Neural cell (in vitro differentiated cells): Measurements from ENCODE around the gene GPNMB. TPM values are rescaled to one million over a fixed set of nuclear protein-coding genes. Genes with fewer than 3 reads are reported as not detected.

Experiments used
- H2AFZ ChIP-seq: fragments of 200-600, 300-800 bp; sonication (generic), shearing (Covaris generic); 2 replicates; pipeline ENCODE4 v1.6.0; 2014; ENCODE audit warnings: low read depth, mild to moderate bottlenecking, antibody characterized with exemption, low read length, moderate library complexity
- H3F3A ChIP-seq: fragments of 200-600 bp; shearing (Covaris generic); 2 replicates; pipeline ENCODE4 v1.6.1; 2016; ENCODE audit warnings: mild to moderate bottlenecking, moderate library complexity, mixed read lengths, antibody characterized with exemption, low read length; ENCODE audit not compliant: insufficient read depth, poor library complexity, severe bottlenecking
- H3K27ac ChIP-seq: fragments of 200-600, 300-800 bp; sonication (generic), shearing (Covaris generic); 2 replicates; pipeline ENCODE4 v1.5.1; 2014; ENCODE audit warnings: mild to moderate bottlenecking, low read length, moderate library complexity
- H3K27me3 ChIP-seq: fragments of 300-800, 200-600 bp; sonication (generic), shearing (Covaris generic); 2 replicates; pipeline ENCODE4 v1.6.0; 2014; ENCODE audit warnings: mild to moderate bottlenecking, low read depth, low read length, moderate library complexity; ENCODE audit not compliant: insufficient read depth
- H3K36me3 ChIP-seq: fragments of 300-800, 200-600 bp; sonication (generic), shearing (Covaris generic); 2 replicates; pipeline ENCODE4 v1.5.1; 2014; ENCODE audit warnings: mild to moderate bottlenecking, antibody characterized with exemption, low read length, moderate library complexity; ENCODE audit not compliant: insufficient read depth
- H3K4me2 ChIP-seq: fragments of 300-800, 200-600 bp; sonication (generic), shearing (Covaris generic); 2 replicates; pipeline ENCODE4 v1.6.0; 2014; ENCODE audit warnings: mild to moderate bottlenecking, low read length
- H3K4me3 ChIP-seq: fragments of 300-800, 200-600 bp; sonication (generic), shearing (Covaris generic); 2 replicates; pipeline ENCODE4 v1.5.1; 2014; ENCODE audit warnings: mild to moderate bottlenecking, low read length, moderate library complexity
- H3K79me2 ChIP-seq: fragments of 200-600 bp; shearing (Covaris generic); replicated peaks from 2 replicates; pipeline ENCODE4 v1.6.0; 2014; ENCODE audit warnings: mild to moderate bottlenecking, low read length, moderate library complexity; ENCODE audit not compliant: insufficient read depth
- H3K9ac ChIP-seq: fragments of 300-800, 200-600 bp; sonication (generic), shearing (Covaris generic); 2 replicates; pipeline ENCODE4 v1.6.1; 2016; ENCODE audit warnings: mild to moderate bottlenecking, low read length, mixed read lengths
- H3K9me2 ChIP-seq: fragments of 200-600 bp; shearing (Covaris generic); 2 replicates; pipeline ENCODE4 v1.6.1; 2016; ENCODE audit warnings: mild to moderate bottlenecking, low read length, mixed read lengths; ENCODE audit not compliant: insufficient read depth
- H3K9me3 ChIP-seq: fragments of 200-600, 300-800 bp; sonication (generic), shearing (Covaris generic); 2 replicates; pipeline ENCODE4 v1.6.1; 2016; ENCODE audit warnings: mild to moderate bottlenecking, mixed run types, low read length, moderate library complexity, mixed read lengths
- H4K20me1 ChIP-seq: fragments of 200-600 bp; shearing (Covaris generic); 2 replicates; pipeline ENCODE4 v1.6.1; 2016; ENCODE audit warnings: mild to moderate bottlenecking, mixed run types; ENCODE audit not compliant: insufficient read depth
- EP300 ChIP-seq: fragments of 450-650 bp; conservative IDR thresholded peaks from 2 replicates; pipeline ENCODE4 v1.6.1; 2014; ENCODE audit warnings: antibody characterized with exemption, mild to moderate bottlenecking, moderate library complexity; ENCODE audit not compliant: poor library complexity, severe bottlenecking
- EZH2 ChIP-seq: fragments of 200-600, 300-800 bp; shearing (Covaris generic), sonication (generic); IDR thresholded peaks from 2 replicates; pipeline ENCODE4 v1.6.1; 2014; ENCODE audit warnings: antibody characterized with exemption, low read length, borderline replicate concordance, mild to moderate bottlenecking; ENCODE audit not compliant: insufficient read depth, poor library complexity, severe bottlenecking
- MXI1 ChIP-seq: fragments of 450-650 bp; conservative IDR thresholded peaks from 2 replicates; pipeline ENCODE4 v1.6.1; 2014; ENCODE audit warnings: antibody characterized with exemption, mild to moderate bottlenecking; ENCODE audit not compliant: poor library complexity, severe bottlenecking
- POLR2AphosphoS5 ChIP-seq: IDR thresholded peaks from 2 replicates; pipeline ENCODE4 v1.6.1; 2012
- RAD21 ChIP-seq: fragments of 450-650 bp; conservative IDR thresholded peaks from 2 replicates; pipeline ENCODE4 v1.6.1; 2014; ENCODE audit warnings: antibody characterized with exemption, mild to moderate bottlenecking, moderate library complexity
- SMC3 ChIP-seq: fragments of 450-650 bp; conservative IDR thresholded peaks from 2 replicates; pipeline ENCODE4 v1.6.1; 2014; ENCODE audit warnings: antibody characterized with exemption, mild to moderate bottlenecking, moderate library complexity; ENCODE audit not compliant: poor library complexity
- TAF1 ChIP-seq: IDR thresholded peaks from 2 replicates; pipeline ENCODE4 v1.6.1; 2012; ENCODE audit warnings: low read depth
- polyA plus RNA-seq: library from polyadenylated mRNA; depleted of rRNA; stranded (reverse); fragments of >200 nt; gene quantifications from 2 replicates; pipeline ENCODE4 v1.2.3, GENCODE V29; 2014
- TF ChIP-seq, protein P1 (sequence below): fragments of 450-650 bp; IDR thresholded peaks from 2 replicates; pipeline ENCODE4 v1.5.1; 2014; ENCODE audit warnings: antibody characterized with exemption, mild to moderate bottlenecking, moderate library complexity; ENCODE audit not compliant: poor library complexity, severe bottlenecking
- TF ChIP-seq, protein P2 (sequence below): IDR thresholded peaks from 2 replicates; pipeline ENCODE4 v1.6.1; 2012; ENCODE audit warnings: borderline replicate concordance

The GPNMB gene
- polyA plus RNA-seq, 1 donor from 2014 or later = not detected

DNA sequence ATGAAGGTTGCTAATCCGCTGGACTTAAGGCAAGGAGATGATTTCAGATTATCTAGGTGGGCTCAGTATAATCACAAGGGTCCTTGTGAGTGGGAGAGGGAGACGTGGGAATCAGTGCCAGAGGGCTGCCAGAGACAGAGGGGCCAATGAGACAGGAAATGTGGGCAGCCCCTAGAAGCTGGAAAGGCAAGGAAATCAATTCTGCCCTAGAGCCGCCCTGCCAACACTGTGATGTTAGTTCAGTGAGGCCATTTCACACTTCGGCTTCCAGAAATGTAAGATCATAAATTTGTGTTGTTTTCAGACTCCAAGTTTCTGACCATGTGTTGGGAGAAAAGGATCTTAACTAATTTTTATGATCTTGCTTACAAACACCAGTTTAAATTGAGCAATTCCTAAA, 3.6 kb upstream of the GPNMB start:
- no peaks in the 10 kb centered on the region for H3F3A ChIP-seq
- H3K9me3 ChIP-seq = no peaks in the 10 kb centered on the region
- no peak overlapping the region for H3K4me3 ChIP-seq
- TF ChIP-seq POLR2AphosphoS5 = no peak
- H3K27ac ChIP-seq = no peak overlapping the region
- H3K9me2 ChIP-seq = no peaks in the 10 kb centered on the region
- no peaks in the 10 kb centered on the region for H3K36me3 ChIP-seq
- peaks cover 10% of the 10 kb centered on the region for H3K27me3 ChIP-seq
- H2AFZ ChIP-seq = no peak overlapping the region
- H3K79me2 ChIP-seq = no peaks in the 10 kb centered on the region
- H4K20me1 ChIP-seq = no peaks in the 10 kb centered on the region
- H3K4me2 ChIP-seq = no peak overlapping the region
- no peak overlapping the region for H3K9ac ChIP-seq

DNA sequence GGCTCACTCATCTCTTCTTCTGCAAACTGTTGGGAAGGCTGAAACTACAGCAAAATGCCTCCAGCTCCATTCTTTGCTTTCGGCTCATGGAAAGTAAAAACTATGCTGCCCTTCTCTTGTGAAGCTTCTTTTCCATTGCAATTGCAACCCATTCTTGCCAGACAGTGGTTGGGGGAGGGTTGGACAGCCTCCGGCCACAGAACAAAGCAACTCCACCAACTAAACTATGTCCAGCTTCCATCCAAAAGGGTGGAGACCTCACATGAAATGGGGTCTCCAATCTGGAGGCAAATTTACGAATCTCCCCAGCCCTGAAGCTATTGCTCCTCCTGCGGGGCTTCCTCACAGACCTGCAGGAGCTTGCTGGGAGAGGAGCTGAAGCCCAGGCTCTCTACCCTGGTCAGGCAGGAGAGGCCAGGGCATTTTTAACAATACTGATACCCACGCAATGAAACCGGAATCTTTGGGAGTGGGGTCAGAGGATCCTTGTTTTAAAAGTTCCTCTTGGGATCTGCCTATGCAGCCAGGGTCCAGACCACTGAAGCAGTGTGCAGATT, 549 bp downstream of the GPNMB start:
- Histone ChIP-seq H3K27ac (no peak overlapping the region), H3K4me3 (no peak overlapping the region), H3K4me2 (no peak overlapping the region), H3K9me3 (no peaks in the 10 kb centered on the region), H3K9ac (no peak overlapping the region), H3K9me2 (no peaks in the 10 kb centered on the region), H3K79me2 (no peaks in the 10 kb centered on the region), H3K36me3 (no peaks in the 10 kb centered on the region), H2AFZ (no peak overlapping the region), H4K20me1 (no peaks in the 10 kb centered on the region), H3K27me3 (peaks cover 10% of the 10 kb centered on the region), H3F3A (no peaks in the 10 kb centered on the region)
- TF ChIP-seq SMC3 = no peak
- TF ChIP-seq RAD21 = no peak
- no peak for TF ChIP-seq MXI1
- no peak for TF ChIP-seq EP300
- TF ChIP-seq, protein P1, sequence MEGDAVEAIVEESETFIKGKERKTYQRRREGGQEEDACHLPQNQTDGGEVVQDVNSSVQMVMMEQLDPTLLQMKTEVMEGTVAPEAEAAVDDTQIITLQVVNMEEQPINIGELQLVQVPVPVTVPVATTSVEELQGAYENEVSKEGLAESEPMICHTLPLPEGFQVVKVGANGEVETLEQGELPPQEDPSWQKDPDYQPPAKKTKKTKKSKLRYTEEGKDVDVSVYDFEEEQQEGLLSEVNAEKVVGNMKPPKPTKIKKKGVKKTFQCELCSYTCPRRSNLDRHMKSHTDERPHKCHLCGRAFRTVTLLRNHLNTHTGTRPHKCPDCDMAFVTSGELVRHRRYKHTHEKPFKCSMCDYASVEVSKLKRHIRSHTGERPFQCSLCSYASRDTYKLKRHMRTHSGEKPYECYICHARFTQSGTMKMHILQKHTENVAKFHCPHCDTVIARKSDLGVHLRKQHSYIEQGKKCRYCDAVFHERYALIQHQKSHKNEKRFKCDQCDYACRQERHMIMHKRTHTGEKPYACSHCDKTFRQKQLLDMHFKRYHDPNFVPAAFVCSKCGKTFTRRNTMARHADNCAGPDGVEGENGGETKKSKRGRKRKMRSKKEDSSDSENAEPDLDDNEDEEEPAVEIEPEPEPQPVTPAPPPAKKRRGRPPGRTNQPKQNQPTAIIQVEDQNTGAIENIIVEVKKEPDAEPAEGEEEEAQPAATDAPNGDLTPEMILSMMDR = no peak
- no peak for TF ChIP-seq EZH2
- TF ChIP-seq, protein P2, sequence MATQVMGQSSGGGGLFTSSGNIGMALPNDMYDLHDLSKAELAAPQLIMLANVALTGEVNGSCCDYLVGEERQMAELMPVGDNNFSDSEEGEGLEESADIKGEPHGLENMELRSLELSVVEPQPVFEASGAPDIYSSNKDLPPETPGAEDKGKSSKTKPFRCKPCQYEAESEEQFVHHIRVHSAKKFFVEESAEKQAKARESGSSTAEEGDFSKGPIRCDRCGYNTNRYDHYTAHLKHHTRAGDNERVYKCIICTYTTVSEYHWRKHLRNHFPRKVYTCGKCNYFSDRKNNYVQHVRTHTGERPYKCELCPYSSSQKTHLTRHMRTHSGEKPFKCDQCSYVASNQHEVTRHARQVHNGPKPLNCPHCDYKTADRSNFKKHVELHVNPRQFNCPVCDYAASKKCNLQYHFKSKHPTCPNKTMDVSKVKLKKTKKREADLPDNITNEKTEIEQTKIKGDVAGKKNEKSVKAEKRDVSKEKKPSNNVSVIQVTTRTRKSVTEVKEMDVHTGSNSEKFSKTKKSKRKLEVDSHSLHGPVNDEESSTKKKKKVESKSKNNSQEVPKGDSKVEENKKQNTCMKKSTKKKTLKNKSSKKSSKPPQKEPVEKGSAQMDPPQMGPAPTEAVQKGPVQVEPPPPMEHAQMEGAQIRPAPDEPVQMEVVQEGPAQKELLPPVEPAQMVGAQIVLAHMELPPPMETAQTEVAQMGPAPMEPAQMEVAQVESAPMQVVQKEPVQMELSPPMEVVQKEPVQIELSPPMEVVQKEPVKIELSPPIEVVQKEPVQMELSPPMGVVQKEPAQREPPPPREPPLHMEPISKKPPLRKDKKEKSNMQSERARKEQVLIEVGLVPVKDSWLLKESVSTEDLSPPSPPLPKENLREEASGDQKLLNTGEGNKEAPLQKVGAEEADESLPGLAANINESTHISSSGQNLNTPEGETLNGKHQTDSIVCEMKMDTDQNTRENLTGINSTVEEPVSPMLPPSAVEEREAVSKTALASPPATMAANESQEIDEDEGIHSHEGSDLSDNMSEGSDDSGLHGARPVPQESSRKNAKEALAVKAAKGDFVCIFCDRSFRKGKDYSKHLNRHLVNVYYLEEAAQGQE = no peak
- no peak for TF ChIP-seq TAF1
- TF ChIP-seq POLR2AphosphoS5 = no peak
